Activated CD4-positive, alpha-beta T cell treated with anti-CD3 and anti-CD28 coated beads, Interleukin-2, amount 10 ng/mL, durations not matched to agents 24 days and 14 days (primary cell): Measurements from ENCODE around the gene P3R3URF. TPM values are rescaled to one million over a fixed set of nuclear protein-coding genes. Genes with fewer than 3 reads are reported as not detected.

Experiments used
- DNase-seq: peaks from one replicate; pipeline ENCODE4 v3.0.0; 2022
- H3K27ac Mint-ChIP-seq: one replicate; pipeline ENCODE4 v1.8.0; 2022; ENCODE audit warnings: mild to moderate bottlenecking, mixed read lengths
- H3K27me3 Mint-ChIP-seq: one replicate; pipeline ENCODE4 v1.8.0; 2022; ENCODE audit warnings: mixed read lengths
- H3K36me3 Mint-ChIP-seq: one replicate; pipeline ENCODE4 v1.8.0; 2022; ENCODE audit warnings: low read depth, mild to moderate bottlenecking, mixed read lengths
- H3K4me1 Mint-ChIP-seq: one replicate; pipeline ENCODE4 v1.8.0; 2021; ENCODE audit warnings: mixed read lengths
- H3K4me3 Mint-ChIP-seq: one replicate; pipeline ENCODE4 v1.8.0; 2022; ENCODE audit warnings: mild to moderate bottlenecking, moderate library complexity, mixed read lengths
- H3K9me3 Mint-ChIP-seq: one replicate; pipeline ENCODE4 v1.8.0; 2021; ENCODE audit warnings: mixed read lengths
- intact Hi-C: fragments of 100-400 bp; cut with micrococcal nuclease; formaldehyde crosslinking; loops from one replicate; pipeline ENCODE4 v1.15.1; 2023
- total RNA-seq: library from RNA; stranded (reverse); gene quantifications from 2 replicates; pipeline ENCODE4 v1.2.3, GENCODE V29; 2022

Gene P3R3URF
- total RNA-seq, 1 donor from 2014 or later: not detected

- Mint-ChIP-seq H3K4me1 (peaks cover 26% of the 10 kb centered on the region), H3K27me3 (peaks cover 57% of the 10 kb centered on the region), H3K4me3 (no peak overlapping the region), H3K36me3 (peaks cover 2% of the 10 kb centered on the region), H3K9me3 (no peaks in the 10 kb centered on the region), H3K27ac (no peak overlapping the region)
- no peak for DNase-seq
- intact Hi-C loops: no loop called here
These were observed 46.2 kb downstream of the P3R3URF start for GRCh38 chr1:46130121-46130520.

GRCh38 chr1:46128344-46128743 lies 47.9 kb downstream of the P3R3URF start:
- H3K9me3 Mint-ChIP-seq: no peaks in the 10 kb centered on the region
- H3K4me3 Mint-ChIP-seq: no peak overlapping the region
- H3K27ac Mint-ChIP-seq: no peak overlapping the region
- DNase-seq: no peak
- H3K27me3 Mint-ChIP-seq: peaks cover 45% of the 10 kb centered on the region
- peaks cover 16% of the 10 kb centered on the region for H3K4me1 Mint-ChIP-seq
- peaks cover 2% of the 10 kb centered on the region for H3K36me3 Mint-ChIP-seq
- intact Hi-C loops: no loop called here

Other genes starting within 250 kb of the P3R3URF start
- gene PIK3R3, start 43.9 kb downstream of the P3R3URF start, total RNA-seq: 2.4 and 3.2 TPM in 2 replicates
- gene TSPAN1, start 1.4 kb downstream of the P3R3URF start, total RNA-seq: not detected in 2 replicates
- gene POMGNT1, start 21.9 kb upstream of the P3R3URF start, total RNA-seq: 75.1 and 83.0 TPM in 2 replicates
- 0.12 and 0.21 TPM in 2 replicates for gene LURAP1, start 26.8 kb upstream of the P3R3URF start, total RNA-seq
- 55.5 and 59.6 TPM in 2 replicates for gene RAD54L, start 71.3 kb upstream of the P3R3URF start, total RNA-seq
- 63.1 and 64.6 TPM in 2 replicates for gene LRRC41, start 127.1 kb upstream of the P3R3URF start, total RNA-seq
- 283 and 306 TPM in 2 replicates for gene UQCRH, start 127.2 kb upstream of the P3R3URF start, total RNA-seq
- gene NSUN4, start 164.3 kb upstream of the P3R3URF start, total RNA-seq: 40.4 and 46.5 TPM in 2 replicates
- gene FAAH, start 217.8 kb upstream of the P3R3URF start, total RNA-seq: 4.6 and 6.8 TPM in 2 replicates